GM18505 (cell line): Measurements from ENCODE around the gene PLCB2.

Experiments used
- ATAC-seq: cut with Tn5 transposase; IDR thresholded peaks from one replicate; pipeline ENCODE4 v1.9.1; 2021; ENCODE audit not compliant: unreplicated experiment
- POLR2A ChIP-seq: IDR thresholded peaks from 4 replicates; pipeline ENCODE4 v1.6.1; 2011; ENCODE audit warnings: borderline replicate concordance; ENCODE audit not compliant: insufficient read depth, insufficient read length; ENCODE audit errors: extremely low read depth

The PLCB2 gene

DNA sequence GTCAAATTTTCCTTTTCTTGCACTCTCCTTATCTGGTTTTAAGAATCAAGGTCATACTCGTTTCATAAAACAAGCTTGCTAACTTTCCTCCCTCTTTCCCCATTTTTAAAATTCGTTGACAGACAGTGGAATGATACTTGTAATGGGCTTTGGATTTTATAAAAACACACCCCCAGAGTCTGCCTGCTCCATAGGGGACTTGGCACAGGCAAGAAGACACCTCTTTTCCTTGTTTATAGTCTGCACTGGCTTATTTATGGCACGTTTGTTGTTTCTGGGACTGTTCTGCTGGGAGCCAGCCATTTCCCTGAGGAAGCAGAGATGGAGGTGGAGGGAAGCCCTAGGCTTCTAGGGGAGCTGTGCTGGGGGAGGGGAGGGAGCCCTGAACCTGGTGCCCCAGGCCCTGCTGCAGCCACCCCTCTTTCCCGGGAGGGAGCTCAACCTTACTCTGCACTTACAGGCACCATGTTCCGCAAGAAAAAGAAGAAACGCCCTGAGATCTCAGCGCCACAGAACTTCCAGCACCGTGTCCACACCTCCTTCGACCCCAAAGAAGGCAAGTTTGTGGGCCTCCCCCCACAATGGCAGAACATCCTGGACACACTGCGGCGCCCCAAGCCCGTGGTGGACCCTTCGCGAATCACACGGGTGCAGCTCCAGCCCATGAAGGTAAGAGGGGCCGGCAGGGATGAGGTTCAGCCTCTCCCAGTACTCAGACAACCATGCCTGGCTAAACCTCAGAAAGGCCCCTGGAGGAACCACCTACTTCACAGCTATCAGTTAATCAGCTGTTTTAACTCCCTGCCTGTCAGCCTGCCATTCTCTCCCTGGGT lies 43.2 kb downstream of the PLCB2 start:
- TF ChIP-seq POLR2A: no peak
- ATAC-seq: no peak

DNA sequence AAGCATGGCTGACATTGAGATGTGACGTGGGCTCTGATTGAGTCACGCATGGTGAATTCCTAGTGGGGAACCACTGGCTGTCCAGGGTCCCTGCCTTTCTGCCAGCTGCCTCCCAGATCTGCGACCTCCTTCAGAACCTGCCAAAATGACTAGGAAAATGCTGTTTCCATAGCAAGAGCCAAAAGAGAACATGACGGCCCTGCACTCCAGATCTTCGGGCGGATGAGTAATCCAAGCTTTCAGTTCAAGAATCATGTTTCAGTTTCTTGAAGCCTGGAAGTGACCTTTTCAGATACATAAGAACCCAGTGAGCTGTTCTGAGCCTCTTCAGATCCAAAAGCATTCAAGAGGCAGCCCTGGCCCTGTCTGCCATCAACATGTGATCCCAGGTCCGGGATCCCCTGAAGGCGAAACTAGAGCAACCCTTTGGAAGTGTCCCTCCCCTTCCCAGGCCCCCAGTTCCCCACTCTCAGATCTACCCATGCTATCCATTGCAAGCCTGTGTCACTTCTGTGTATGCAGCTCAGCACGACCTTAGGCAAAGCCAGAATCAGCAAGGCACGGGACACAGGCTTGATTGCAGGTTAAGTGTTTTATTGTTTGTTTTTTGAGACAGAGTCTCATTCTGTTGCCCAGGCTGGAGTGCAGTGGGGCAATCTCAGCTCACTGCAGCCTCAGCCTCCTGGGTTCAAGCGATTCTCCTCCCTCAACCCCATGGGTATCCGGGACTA lies 44.5 kb downstream of the PLCB2 start:
- no peak for ATAC-seq
- no peak for TF ChIP-seq POLR2A

DNA sequence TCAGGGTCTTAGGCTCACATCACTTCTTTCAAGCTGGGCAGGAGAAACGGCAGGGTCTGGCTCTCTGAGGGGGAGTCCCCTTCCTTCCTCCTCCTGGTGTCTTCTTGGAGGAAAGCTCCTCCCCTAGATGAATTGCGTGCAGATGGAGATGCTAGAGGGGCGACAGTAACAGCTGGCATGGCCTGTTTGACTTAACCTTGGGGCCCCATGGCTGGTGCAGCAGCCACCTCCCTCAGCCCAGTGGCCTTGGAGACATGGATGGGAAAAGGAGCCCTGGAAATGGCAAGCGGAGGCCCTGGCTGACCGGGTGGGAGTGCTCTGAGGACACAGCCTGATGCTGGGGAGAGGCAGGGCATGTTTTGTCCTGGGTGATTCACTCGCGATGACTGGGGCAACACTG lies 48.7 kb downstream of the PLCB2 start:
- no peak for TF ChIP-seq POLR2A
- ATAC-seq: no peak

DNA sequence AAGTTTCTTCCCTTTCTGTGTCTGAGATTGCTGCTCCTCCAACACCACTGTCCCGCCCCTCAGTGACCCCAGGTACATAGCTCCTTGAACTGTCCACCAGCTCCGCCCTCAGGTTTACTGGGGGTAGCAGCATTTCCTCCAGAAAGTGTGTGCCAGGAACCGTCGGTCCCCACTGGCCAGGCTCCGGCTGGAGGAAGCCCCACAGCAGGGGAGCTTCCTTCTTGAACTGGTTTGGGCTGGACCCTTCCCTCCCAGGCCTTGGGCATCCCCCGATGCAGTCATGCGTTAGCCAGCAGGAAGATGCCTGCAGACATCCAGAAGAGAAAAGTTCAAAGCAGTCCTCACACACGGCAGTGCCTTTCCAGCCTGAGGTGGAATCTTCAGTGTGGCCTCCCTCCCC lies 49.2 kb downstream of the PLCB2 start:
- no peak for TF ChIP-seq POLR2A
- no peak for ATAC-seq

DNA sequence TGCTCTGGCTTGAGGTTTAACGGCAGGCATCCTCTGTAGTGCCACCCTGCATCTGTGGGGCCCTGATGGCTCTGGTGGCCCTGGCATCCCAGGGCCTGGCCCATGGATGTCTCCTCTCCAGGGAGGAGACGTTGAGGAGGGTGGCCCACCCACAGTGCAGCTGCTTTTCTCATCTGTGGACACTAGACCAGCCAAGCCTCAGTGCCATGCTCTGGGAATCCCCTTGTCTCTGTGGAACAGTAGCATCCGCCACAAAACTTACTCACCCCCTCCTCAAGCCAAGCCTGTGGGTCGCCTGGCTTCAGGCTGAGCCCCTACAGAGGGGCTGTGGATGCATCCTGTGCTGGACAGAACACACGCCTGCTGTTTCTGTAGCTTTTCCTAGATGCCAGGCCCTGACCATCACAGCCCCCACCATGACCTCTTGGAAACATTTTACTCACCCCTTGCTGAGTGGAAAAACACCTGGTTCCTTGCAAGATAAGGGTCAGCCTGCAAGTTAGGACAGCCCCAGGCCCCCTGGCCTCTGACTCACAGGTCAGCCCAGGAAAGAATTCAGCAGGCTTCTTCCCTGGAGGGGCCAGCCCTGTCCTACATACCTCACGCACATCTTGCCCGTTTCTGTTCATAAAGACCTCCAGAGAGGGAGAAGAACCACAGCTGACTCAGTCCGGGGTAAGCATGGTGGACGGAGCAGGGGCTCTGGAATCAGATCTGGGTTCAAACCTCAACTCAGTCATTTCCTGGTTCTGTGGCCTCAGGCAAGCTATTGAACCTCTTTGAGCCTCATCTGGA lies 49.9 kb downstream of the PLCB2 start:
- no peak for ATAC-seq
- TF ChIP-seq POLR2A: no peak

DNA sequence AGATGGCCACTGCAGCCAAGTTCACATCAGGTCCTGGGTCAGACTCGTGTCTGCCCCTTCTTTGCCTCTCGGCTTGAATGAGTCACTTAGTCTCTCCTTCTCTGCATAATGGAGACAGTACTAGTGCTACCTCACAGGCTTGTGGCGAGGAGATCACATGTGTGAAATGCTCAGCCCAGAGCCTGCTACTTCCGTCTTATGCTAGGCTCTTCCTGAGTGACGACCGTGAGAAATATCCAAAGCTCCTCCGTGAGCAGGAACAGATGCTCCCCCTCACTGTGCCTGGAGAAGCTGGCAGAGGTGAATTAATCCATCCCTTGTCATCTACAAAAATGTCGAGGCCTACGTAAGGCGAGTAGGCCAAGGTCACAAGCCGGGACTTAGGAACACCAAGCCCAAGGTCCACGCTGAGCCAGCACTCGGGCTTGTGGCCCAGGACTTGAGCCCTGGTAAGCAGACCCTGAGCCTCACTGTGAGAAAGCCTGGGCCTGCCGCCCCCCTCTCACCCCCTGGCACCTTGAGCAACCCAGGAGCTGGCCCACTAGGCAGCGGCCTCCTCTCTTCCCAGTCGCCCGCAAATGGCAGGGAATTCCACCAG lies 51.0 kb downstream of the PLCB2 start:
- ATAC-seq: no peak
- TF ChIP-seq POLR2A: no peak

DNA sequence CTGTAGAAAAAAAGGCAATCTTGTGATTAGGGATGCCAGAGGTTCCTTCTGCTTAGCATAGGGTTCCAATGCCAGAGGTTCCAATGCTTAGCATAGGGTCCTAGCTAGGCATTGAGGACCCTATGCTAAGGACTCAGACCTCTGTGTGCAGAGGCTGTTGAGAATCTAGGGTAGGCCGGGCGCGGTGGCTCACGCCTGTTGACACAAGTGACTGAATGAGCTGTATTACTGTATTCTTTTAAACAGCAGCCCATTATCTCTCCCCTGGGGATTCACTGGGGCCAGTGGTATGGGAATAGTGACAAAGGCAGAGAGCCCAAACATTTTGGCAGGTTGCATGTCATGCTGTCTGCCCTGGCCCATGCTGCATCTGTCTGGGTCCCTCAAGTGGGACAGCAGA lies 52.7 kb downstream of the PLCB2 start:
- no peak for ATAC-seq
- TF ChIP-seq POLR2A: no peak

DNA sequence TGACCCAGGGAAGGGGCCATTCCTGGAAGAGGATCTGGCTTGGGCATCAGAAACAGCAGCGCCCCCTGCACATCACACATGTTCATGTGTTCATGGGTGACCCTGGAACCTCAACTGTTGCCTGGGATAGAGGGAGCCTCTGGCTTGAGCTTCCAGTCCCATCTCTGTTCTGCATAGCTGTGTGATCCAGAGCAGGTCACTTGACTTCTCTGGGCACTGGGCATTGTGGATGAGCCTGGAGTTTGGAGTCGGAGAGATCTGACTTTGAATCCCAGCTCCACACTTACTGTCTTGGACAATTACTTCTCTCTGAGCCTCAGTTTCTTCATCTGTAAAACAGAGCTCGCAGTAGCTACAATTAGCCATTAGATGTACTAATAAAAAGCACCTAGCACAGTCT lies 53.3 kb downstream of the PLCB2 start:
- no peak for TF ChIP-seq POLR2A
- ATAC-seq: no peak

DNA sequence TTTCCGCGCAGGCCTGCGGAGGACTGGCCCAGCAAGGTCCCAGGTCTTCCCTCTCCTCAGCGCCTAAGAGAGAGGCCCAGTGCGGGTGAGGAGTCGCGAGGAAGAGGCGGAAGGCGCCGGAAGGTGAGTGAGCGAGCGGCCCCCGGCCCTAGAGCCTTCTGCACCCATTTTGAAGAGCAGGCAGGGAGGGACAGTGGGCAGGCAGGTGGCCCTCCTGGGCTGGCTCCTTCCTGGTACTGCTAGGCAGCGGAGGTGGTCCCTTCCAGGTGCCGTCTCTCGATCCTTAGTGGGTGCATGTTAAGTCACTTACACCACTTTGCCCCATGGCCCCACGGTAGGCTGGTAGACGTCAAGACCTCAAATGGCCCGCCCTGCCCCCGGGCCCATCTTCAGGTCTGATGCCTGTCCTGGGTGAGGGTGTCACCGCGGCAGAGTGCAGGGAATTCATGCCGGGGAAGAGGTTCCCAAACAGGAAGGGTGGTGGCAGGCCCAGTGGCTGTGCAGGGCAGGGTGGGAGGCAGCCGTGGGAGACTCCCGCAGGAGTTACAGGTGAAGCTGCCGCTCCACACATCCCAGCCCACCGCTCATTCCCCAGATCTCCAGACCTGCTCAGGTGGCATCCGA lies 54.5 kb downstream of the PLCB2 start:
- ATAC-seq: no peak
- no peak for TF ChIP-seq POLR2A

DNA sequence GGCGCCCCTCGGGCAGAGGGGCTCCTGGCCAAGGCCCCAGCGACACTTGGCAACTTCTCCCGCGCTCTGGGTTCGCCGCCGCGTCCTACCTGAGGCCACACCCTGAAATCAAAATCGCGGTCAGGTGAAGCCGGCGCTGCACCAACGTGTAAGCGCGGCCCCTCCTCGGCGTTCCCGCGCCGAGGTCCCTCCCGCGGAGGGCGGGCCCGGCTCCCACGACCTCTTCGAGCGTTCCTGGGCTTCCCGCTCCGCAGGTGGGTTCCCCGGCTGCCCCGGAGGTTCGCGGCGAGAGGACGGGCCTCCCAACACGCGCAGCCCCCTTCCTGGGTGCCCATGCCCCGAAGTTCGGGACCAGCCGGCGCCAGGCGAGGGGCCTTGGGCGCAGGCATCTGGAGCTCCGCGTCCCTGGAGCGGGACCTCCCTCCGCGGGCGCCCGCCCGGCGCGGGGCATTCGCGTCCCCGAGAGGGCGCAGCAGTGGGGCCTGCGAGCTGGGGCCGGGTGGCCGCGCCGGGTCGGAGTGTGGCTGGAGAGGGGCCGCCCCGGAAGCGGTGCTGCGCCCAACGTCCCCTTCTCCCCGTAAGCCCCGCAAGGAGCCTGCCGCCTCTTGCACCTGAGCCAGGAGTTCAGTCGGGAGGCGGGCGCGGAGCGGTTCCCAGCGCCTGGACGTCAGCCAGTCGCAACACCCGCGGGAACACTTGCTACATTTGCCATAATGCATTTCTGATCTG lies 55.1 kb downstream of the PLCB2 start:
- no peak for TF ChIP-seq POLR2A
- ATAC-seq: peak; percentile 56

DNA sequence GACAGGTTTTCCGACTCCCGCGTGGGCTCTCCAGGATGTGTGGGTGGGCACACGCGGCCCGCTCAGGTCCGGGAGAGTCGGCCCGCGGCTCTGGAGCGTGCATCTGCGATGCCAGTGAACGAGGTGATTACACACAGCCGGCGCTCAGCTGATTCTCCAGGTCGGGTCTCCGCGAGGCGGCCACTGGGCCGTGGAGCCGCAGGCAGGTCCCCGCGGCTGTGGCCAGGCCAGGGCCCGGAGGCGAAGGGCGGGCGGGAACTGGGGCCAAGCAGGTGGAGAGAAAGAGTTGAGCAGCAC lies 55.6 kb downstream of the PLCB2 start:
- no peak for ATAC-seq
- TF ChIP-seq POLR2A: no peak

DNA sequence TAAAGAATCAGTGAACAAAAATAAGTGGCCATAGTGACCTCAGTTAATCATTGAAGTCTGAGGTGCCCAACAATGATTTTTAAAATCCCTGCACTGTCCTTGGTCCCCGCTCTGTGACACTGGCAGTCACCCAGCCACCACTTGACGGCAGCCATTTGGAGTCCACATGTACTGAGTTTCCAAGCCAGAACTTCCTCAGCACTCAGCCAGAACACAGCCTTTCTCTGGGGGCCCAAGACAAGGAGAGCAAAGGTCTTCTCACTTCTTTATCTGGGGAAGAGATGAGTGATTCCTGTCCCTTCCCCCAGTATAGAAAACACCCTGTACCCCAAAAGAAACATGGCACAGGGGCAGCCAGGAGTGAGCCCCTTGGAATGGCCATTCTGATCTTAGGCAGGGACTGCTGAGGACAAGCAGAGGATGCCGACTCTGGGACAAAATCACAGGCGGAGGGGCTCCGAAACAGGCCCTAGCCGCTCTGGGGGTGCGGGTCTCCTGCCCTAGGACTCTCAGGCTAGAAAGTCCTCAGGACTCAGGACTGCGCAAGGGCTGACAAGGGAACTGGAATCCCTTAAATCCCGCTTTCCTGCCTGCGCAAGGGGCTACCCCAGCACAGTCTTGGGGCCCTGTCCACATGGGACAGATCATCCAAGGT lies 56.1 kb downstream of the PLCB2 start:
- no peak for TF ChIP-seq POLR2A
- no peak for ATAC-seq
